GM19351 (cell line): ENCODE data around the gene CIRBP.

Source experiments
- ATAC-seq: cut with Tn5 transposase; IDR thresholded peaks from one replicate; pipeline ENCODE4 v1.9.1; 2021; ENCODE audit warnings: mild to moderate bottlenecking, moderate library complexity; ENCODE audit not compliant: unreplicated experiment

The CIRBP gene

GRCh38 chr19:1230783-1231489 lies 38.2 kb upstream of the CIRBP start:
- no peak for ATAC-seq

DNA sequence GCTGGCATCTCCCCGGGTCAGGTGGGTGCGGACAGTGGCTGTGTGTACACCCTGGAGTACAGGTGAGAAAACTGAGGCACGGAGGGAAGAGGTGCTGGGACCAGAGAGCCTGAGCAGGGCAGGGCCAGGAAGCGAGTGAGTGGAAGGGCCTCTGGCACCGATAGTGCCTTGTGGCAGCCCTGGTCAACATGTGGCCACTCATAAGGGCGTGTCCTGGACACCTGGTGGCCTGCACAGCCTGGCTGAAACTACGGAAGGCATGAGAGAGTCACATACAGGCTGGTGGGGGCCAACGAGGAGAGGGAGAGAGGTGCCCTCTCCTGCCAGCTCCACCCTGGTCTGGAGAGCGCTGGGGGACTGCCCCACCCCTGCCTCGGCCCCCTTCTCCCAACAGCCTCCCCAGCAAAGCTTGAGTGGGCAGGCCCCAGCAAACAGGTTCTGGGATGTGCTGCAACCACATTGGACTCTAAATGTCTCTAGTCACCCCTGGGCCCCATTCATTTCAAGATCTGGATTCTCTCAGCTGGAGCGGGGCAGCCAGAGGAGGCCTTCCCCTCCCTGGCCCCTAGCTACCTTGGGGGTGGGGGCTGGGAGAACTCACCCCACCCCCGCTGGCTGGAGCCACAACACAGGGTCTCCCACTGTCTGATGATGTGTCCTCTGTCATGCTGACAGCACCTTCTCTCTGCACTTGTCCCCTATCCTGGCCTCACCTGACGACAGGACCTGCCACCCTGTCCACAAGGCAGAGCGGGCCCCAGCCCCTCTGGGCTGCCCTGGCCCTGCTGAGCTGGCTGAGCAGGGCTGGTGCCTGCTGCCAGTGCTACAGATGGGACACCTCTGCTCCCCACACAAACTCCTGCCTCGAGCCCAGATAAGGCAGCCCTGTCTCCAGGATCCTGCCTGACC lies 37.1 kb upstream of the CIRBP start:
- ATAC-seq = no peak

DNA sequence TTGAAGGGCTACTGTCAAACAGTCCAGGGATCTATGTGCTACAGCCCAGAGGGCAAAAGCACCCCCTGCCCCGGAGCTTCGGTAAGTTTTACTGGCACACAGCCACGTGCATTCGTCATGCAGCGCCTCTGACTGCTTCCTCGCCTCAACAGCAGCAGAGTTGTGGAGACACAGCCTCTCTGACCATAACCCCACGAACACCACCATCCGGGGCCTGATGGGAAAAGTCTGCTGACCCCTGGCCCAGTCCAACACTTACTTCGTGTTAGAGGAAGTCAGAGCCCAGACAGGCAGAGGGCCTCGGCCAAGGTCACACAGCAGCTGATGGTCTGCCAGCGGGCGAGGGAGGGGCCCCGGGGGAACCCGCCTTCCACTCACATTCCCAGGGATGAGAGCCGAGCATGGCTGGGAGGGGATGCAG lies 36.5 kb upstream of the CIRBP start:
- no peak for ATAC-seq

DNA sequence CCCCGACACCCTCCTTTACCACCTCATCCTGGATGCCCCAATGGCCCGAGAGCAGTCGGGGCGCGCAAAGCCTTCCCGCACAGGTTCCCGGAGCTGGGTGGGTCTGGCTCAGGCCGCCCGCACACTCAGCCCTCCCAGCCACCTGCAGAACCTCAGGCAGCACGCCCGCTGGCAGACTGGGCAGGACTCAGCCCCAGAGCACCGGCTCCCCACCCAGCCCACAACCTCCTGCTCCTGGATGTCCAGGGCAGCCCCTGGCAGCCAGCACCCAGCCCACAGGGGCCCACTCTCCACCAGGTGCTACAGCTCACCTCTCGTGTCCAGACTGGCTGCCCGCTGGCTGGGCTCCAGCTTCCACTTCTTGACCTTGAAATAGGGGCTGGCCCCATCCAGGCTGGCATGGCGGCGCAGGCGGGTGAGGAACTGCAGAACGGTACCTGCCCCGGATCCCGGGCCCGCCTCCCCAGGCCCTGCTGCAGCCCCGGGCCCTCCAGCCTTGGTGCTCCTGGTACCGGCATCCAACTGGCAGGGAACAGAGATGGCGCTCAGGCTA lies 35.9 kb upstream of the CIRBP start:
- no peak for ATAC-seq

DNA sequence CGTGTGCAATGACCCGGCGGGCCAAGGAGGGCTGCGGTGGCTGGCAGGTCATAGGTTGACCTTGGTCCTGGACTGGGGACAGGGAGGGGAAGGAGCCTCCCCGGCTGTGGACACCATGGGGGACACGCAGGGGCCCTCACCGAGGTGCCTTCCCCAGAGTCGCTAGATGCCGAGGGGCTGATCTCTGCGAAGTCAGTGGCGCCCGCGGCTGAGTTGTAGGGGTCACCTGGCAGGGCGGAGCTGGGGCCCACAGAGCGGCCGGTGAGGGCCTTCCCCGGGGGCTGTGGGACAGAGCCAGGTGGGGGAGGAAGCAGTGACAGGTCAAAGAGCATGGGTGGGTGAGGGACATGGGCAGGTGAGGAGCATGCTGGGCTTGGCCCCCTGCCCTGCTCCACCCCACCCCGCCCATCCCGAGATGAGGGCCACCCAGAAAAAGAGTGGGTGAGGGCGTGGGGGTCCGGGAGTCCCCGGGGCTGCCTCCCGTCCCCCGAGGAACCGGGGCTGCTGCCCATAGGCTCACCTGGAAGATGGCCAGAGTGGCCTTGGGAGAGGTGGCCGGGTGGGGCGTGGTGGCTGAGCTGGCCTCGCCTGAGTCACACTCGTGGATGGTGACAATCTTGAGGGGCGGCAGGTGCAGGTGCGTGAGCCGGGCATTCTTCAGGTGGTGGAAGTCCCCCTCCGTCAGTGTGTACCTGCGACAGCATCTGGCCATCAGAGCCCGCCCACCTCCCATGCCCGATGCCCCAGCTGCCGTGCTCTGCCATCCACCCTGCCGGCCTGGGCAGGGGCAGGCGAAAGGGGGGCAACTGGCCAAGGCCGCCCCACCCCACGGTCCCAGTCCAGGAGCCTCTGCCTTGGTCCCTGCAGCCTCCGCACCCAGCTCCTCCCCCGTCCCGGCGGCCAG lies 34.8 kb upstream of the CIRBP start:
- no peak for ATAC-seq

DNA sequence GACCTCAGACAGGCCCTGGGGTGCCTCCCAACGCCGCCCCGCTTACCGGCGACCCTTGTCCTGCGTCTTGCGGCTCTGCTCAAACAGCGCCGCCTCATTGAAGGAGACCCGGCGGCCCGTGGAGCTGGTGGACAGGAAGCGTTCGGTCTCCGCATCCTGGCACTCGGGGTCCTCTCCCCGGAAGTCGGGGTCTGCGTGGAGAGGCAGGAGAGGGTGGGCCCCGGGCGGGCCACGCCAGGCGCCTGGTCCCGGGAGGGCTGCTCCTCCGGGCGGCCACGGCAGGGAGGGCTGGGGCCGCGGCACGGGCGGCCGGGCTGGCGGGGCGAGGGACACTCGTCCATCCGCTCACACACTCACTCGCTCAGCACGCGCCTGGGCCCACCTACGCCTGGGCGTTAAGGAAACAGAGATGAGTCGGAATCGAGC lies 34.2 kb upstream of the CIRBP start:
- ATAC-seq = no peak

GRCh38 chr19:1235625-1236538 lies 33.2 kb upstream of the CIRBP start:
- ATAC-seq = no peak

DNA sequence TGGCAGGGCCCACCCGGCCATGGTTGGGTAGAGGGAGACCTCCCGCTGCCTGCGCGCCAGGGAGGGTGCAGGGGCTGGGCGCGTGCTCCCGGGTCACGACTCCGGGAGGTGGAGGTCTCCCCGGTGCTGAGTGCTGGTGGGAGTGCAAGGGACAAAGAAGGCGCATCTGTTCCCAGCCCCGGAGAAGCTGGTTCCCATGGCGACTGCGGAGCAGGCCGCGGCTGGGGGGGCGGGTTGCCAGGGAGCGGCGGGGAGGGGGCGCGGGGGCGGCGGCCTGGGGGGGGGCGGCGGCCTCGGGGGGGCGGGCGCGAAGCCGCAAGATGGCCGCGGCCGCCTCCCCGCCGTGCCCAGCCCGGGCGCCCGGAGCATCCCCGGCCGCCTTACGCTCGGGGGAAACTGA lies 32.6 kb upstream of the CIRBP start:
- no peak for ATAC-seq

GRCh38 chr19:1237027-1237659 lies 32.0 kb upstream of the CIRBP start:
- ATAC-seq = no peak

DNA sequence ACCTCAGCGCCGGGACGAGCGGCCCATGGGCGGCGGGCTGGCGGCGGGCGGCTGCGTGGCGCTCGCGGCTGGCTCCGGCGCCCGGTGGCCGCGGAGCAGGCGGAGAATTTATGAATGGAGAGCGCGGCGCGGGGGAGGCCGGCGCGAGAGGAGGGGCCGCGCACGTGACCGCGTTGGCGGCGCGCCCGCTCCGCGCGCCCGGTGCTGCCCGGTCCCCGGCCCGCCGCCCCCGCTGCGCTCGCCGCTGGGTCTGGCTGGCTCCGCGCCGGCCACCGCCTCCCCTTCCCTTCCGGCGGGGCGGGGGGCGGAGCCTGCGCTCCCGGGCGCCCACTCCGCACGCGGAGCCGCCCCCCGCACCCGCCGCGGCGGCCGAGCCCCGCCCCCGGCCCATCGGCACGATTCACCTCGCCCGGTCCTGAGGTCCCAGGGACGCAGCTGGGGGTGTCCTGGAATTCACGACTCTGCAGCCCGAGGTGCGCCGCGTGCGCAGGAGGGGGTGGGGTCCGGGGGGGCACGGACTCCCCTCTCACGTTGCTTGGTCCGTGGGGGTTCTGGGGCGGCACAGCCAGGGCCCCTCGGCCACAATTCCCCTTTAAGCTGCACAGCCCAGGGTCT lies 31.3 kb upstream of the CIRBP start, which contains the start of gene CBARP:
Gene CBARP, minus strand, starts transcription at position 252 of the 615 bp plus-strand sequence. CDS start 1,905 bp downstream, outside the sequence.
- ATAC-seq = no peak

GRCh38 chr19:1238369-1239303 lies 30.5 kb upstream of the CIRBP start:
- no peak for ATAC-seq

DNA sequence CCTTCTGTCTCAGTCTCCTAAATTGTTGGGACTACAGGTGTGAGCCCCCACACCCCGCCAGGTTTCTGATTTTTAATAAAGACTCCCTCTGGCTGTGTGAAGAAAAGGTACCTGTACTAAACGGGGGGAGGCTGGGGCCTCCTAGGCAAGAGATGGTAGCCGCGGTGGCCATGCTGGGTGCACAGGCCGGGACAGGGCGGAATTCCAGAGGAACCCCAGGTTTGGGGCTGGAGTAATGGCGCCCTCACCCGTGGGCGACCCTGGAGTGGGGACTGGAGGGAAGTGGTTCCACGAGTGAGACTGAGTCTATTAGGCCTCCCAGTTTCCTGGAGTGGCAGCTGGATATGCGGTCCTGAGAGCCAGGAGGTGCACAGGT lies 29.7 kb upstream of the CIRBP start:
- no peak for ATAC-seq

DNA sequence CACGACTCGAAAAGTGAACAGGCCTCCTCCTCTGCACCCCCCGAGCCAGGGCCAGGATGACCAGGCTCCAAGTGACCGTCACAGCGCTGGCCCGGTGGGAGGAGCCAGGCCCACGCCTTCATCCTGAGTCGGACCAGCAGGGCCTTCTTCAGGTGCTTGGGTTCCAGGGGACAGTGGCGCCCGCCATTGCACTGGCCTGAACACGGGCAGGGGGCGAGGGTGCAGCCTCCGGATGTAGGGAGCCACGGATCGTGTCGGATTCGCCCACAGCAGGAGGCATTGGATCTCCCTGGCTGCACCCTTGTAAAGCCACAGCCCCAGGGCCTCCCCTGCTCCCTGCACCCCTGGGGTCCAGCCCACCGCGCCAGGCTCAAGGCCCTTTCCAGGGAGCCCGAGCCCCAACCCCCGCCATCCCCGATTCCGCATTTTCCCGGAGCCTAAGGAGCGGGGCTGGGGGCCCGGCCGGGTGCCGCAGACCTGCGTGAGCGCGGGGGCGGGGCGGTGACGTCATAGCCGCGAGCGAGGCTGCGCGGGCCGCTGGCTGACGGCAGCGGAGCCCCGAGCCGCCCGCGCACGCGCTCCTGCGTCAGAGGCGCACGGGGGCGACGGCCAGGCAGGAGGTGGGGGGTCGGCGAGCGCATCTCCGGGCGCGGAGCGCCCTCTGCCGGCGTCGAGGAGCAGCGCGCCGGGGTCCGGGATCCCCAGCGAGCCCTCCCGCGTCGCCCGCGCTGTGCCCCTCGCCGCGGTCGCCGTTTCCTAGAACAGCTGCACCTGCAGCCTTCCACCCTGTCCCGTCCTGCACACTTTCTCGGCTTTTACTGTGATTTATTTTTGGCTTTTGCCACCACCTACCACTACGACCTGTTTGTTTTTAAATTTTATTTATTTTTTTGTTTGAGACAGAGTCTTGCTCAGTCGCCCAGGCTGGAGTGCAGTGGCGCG lies 29.1 kb upstream of the CIRBP start:
- no peak for ATAC-seq

DNA sequence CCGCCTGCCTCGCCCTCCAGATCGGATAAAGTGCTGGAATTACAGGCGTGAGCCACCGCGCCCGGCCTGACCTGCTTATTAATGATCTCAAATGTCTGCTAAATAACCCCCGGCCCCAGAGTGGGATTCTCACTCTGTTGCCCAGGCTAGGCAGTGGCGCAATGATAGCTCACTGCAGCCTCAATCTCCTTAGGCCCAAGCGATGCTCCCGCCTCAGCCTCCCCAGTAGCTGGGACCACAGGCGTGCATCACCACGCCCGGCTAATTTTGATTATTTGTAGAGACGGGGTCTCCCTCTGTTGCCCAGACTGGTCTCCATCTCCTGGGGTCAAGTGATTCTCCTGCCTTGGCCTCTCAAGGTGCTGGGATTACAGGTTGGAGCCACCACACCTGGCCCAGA lies 28.2 kb upstream of the CIRBP start:
- no peak for ATAC-seq

- ATAC-seq = peak; percentile 64
Observed at GRCh38 chr19:1241417-1242095, 27.6 kb upstream of the CIRBP start, which contains the start of gene ATP5F1D. Gene ATP5F1D (plus strand): TSS chr19:1241751. CDS start chr19:1241851, 100 bp downstream.
